Liver (tissue), 9 donors: ENCODE measurements around the gene TMEM231. TPM values are rescaled to one million over a fixed set of nuclear protein-coding genes. Genes with fewer than 3 reads are reported as not detected.

Source experiments
- DNase-seq: peaks from one replicate; pipeline ENCODE4 v3.0.0-alpha.2; 2017; ENCODE audit warnings: low spot score
- H3K27ac ChIP-seq, 2 donors: one replicate each; pipeline ENCODE4 v1.7.0; 2013; ENCODE audit warnings: inconsistent platforms in 2 of 2, low read length in 2 of 2, control low read depth in 1 of 2, low read depth in 1 of 2, mild to moderate bottlenecking in 1 of 2
- H3K27me3 ChIP-seq, 4 donors: one replicate each; pipeline versions ENCODE4 v1.6.1 to v1.7.0; 2013; ENCODE audit warnings: low read length in 3 of 4, inconsistent platforms in 1 of 4, mild to moderate bottlenecking in 1 of 4, moderate library complexity in 1 of 4; ENCODE audit not compliant: control insufficient read depth in 4 of 4, insufficient read depth in 4 of 4
- H3K36me3 ChIP-seq, 4 donors: one replicate each; pipeline versions ENCODE4 v1.6.1 to v1.7.0; 2013; ENCODE audit warnings: low read length in 3 of 4, mild to moderate bottlenecking in 3 of 4, low read depth in 1 of 4, moderate library complexity in 1 of 4; ENCODE audit not compliant: control insufficient read depth in 4 of 4, insufficient read depth in 3 of 4
- H3K4me1 ChIP-seq, 4 donors: one replicate each; pipeline versions ENCODE4 v1.6.1 to v1.7.0; 2013; ENCODE audit warnings: low read length in 3 of 4, mild to moderate bottlenecking in 3 of 4, moderate library complexity in 1 of 4; ENCODE audit not compliant: control insufficient read depth in 4 of 4, insufficient read depth in 4 of 4
- H3K4me3 ChIP-seq, 3 donors: one replicate each; pipeline versions ENCODE4 v1.6.1 to v1.7.0; 2013; ENCODE audit warnings: low read length in 3 of 3, control low read depth in 1 of 3, low read depth in 1 of 3, mild to moderate bottlenecking in 1 of 3
- H3K9ac ChIP-seq, 2 donors: one replicate each; pipeline ENCODE4 v1.7.0; 2013; ENCODE audit warnings: low read length in 2 of 2, mild to moderate bottlenecking in 2 of 2, moderate library complexity in 2 of 2, control low read depth in 1 of 2, low read depth in 1 of 2
- H3K9me3 ChIP-seq, 4 donors: one replicate each; pipeline versions ENCODE4 v1.6.1 to v1.7.0; 2013; ENCODE audit warnings: low read length in 3 of 4; ENCODE audit not compliant: control insufficient read depth in 4 of 4
- ATF3 ChIP-seq: IDR thresholded peaks from 2 replicates; pipeline ENCODE4 v1.6.1; 2016; ENCODE audit warnings: antibody characterized with exemption
- CTCF ChIP-seq: fragments of 150-350 bp; IDR thresholded peaks from 2 replicates; pipeline ENCODE4 v1.5.1; 2017; ENCODE audit warnings: improper control_type of control experiment, low read depth, low read length; ENCODE audit not compliant: missing input control
- EGR1 ChIP-seq, 2 donors: IDR thresholded peaks; 2 replicates each; pipeline ENCODE4 v1.6.1; 2016 to 2018; ENCODE audit warnings: antibody characterized with exemption in 2 of 2, low read depth in 2 of 2
- FOXA2 ChIP-seq: IDR thresholded peaks from 2 replicates; pipeline ENCODE4 v1.6.1; 2016; ENCODE audit warnings: antibody characterized with exemption
- GABPA ChIP-seq, 2 donors: IDR thresholded peaks in 1 of 2; conservative IDR thresholded peaks in 1 of 2; 2 replicates each; pipeline ENCODE4 v1.6.1; 2016; ENCODE audit warnings: antibody characterized with exemption in 2 of 2, mild to moderate bottlenecking in 1 of 2, moderate library complexity in 1 of 2
- HNF4A ChIP-seq, 2 donors: conservative IDR thresholded peaks; 2 replicates each; pipeline ENCODE4 v1.6.1; 2016; ENCODE audit warnings: antibody characterized with exemption in 2 of 2, mild to moderate bottlenecking in 2 of 2
- HNF4G ChIP-seq: IDR thresholded peaks from 2 replicates; pipeline ENCODE4 v1.6.1; 2016; ENCODE audit warnings: antibody characterized with exemption
- JUND ChIP-seq, 2 donors: IDR thresholded peaks; 2 replicates each; pipeline ENCODE4 v1.6.1; 2016; ENCODE audit warnings: antibody characterized with exemption in 2 of 2
- MAX ChIP-seq: IDR thresholded peaks from 2 replicates; pipeline ENCODE4 v1.6.1; 2016; ENCODE audit warnings: antibody characterized with exemption
- NR2F2 ChIP-seq: IDR thresholded peaks from 2 replicates; pipeline ENCODE4 v1.6.1; 2016; ENCODE audit warnings: antibody characterized with exemption
- REST ChIP-seq: IDR thresholded peaks from 2 replicates; pipeline ENCODE4 v1.6.1; 2016; ENCODE audit warnings: antibody characterized with exemption, mild to moderate bottlenecking
- RXRA ChIP-seq, 2 donors: IDR thresholded peaks; 2 replicates each; pipeline ENCODE4 v1.6.1; 2017 to 2018; ENCODE audit warnings: antibody characterized with exemption in 2 of 2, mild to moderate bottlenecking in 1 of 2
- SP1 ChIP-seq: IDR thresholded peaks from 2 replicates; pipeline ENCODE4 v1.6.1; 2018; ENCODE audit warnings: antibody characterized with exemption, mild to moderate bottlenecking
- TAF1 ChIP-seq: conservative IDR thresholded peaks from 2 replicates; pipeline ENCODE4 v1.6.1; 2016; ENCODE audit warnings: antibody characterized with exemption, mild to moderate bottlenecking
- YY1 ChIP-seq: IDR thresholded peaks from 2 replicates; pipeline ENCODE4 v1.6.1; 2016; ENCODE audit warnings: antibody characterized with exemption, mild to moderate bottlenecking
- ZBTB33 ChIP-seq: IDR thresholded peaks from 2 replicates; pipeline ENCODE4 v1.6.1; 2016; ENCODE audit warnings: antibody characterized with exemption
- WGBS: extraction: QIAGEN DNeasy Blood & Tissue Kit; methylation state at CpG from one replicate; pipeline ENCODE4 v1.1.7; 2013; 5-methylcytosine and 5-hydroxymethylcytosine counted together
- polyA plus RNA-seq, 2 donors: library from polyadenylated mRNA; stranded (reverse) in 1 of 2; unstranded in 1 of 2; fragments of 200-250 nt in 1 of 2; fragments of >200 nt in 1 of 2; fragmentation: Nextera tagmentation in 1 of 2; extraction: Ambion mirVana in 1 of 2; gene quantifications; one replicate each; pipeline versions ENCODE4 v1.2.1 to v1.2.3, GENCODE V29; 2013 to 2015
- total RNA-seq, 2 donors: library from RNA; depleted of rRNA; stranded (reverse); fragments of >200 nt; gene quantifications; one replicate each; pipeline ENCODE4 v1.2.3, GENCODE V29; 2014
- donor health status: healthy.
- donor health status: healthy.
- donor health status: healthy.
- donor health status: healthy.
- donor health status: healthy.

TMEM231 gene
- total and polyA plus RNA-seq, 4 donors: 0.60 to 2.1 (median 2.0) TPM

- WGBS: 96% methylated on average over 4 of the region's 4 CpGs
Measured at GRCh38 chr16:75588716-75589115, 32.7 kb upstream of the TMEM231 start.

GRCh38 chr16:75584108-75584507 is 28.1 kb upstream of the TMEM231 start:
- no peak overlapping the region for H3K9ac ChIP-seq
- WGBS: 74% methylated on average over 3 of the region's 3 CpGs
- H3K4me3 ChIP-seq: no peak overlapping the region
- H3K9me3 ChIP-seq: no peaks in the 10 kb centered on the region
- H3K4me1 ChIP-seq: no peaks in the 10 kb centered on the region
- H3K36me3 ChIP-seq: peaks cover 0 to 7% (median 5%) of the 10 kb centered on the region in 4 donors
- H3K27me3 ChIP-seq: no peaks in the 10 kb centered on the region
- no peak for DNase-seq
- TF ChIP-seq RXRA (IDR thresholded peaks at IDR 0.05) (no peak), HNF4A (conservative IDR thresholded peaks at IDR 0.05) (no peak), YY1 (no peak), ZBTB33 (no peak), FOXA2 (no peak)
- H3K27ac ChIP-seq: no peak overlapping the region

More at GRCh38 chr16:75588716-75589115, 32.7 kb upstream of the TMEM231 start:
- no peak for DNase-seq
- TF ChIP-seq HNF4A (conservative IDR thresholded peaks at IDR 0.05) (no peak), SP1 (no peak), FOXA2 (no peak), EGR1 (IDR thresholded peaks at IDR 0.05; ENCODE audit: low read depth in 2 of 2) (no peak), REST (no peak), HNF4G (no peak)
- Histone ChIP-seq H3K27ac (no peak overlapping the region), H3K36me3 (no peaks in the 10 kb centered on the region), H3K4me3 (no peak overlapping the region), H3K4me1 (no peaks in the 10 kb centered on the region), H3K9ac (no peak overlapping the region), H3K27me3 (no peaks in the 10 kb centered on the region), H3K9me3 (no peaks in the 10 kb centered on the region)

GRCh38 chr16:75579281-75579834 is 23.3 kb upstream of the TMEM231 start:
- no peak overlapping the region for H3K9ac ChIP-seq
- no peaks in the 10 kb centered on the region for H3K27me3 ChIP-seq
- no peak for DNase-seq
- no peak overlapping the region for H3K4me3 ChIP-seq
- H3K9me3 ChIP-seq: no peaks in the 10 kb centered on the region
- peaks cover 5 to 40% (median 33%) of the 10 kb centered on the region in 4 donors for H3K36me3 ChIP-seq
- WGBS: 89% methylated on average over 7 of the region's 7 CpGs
- TF ChIP-seq EGR1 (IDR thresholded peaks at IDR 0.05; ENCODE audit: low read depth in 2 of 2) (no peak), ZBTB33 (no peak), NR2F2 (no peak), ATF3 (no peak), FOXA2 (no peak), GABPA (IDR thresholded peaks at IDR 0.05 in 1 of 2, conservative IDR thresholded peaks at IDR 0.05 in 1 of 2) (no peak), HNF4G (no peak), CTCF (no peak), JUND (IDR thresholded peaks at IDR 0.05) (no peak), TAF1 (no peak), MAX (no peak)
- no peak overlapping the region for H3K27ac ChIP-seq
- H3K4me1 ChIP-seq: peaks cover 0 to 1% (median 0%) of the 10 kb centered on the region in 4 donors
